HG03460 (cell line): Measurements from ENCODE around the gene TCN2.
"Not testable (repeated sequence)": the region's sequence is repeated elsewhere in the genome, so short reads cannot be mapped to it uniquely, and the experiment has no call there.

ENCODE experiments used
- ATAC-seq: cut with Tn5 transposase; IDR thresholded peaks from one replicate; pipeline ENCODE4 v1.9.1; 2021; ENCODE audit not compliant: unreplicated experiment

TCN2 gene

DNA sequence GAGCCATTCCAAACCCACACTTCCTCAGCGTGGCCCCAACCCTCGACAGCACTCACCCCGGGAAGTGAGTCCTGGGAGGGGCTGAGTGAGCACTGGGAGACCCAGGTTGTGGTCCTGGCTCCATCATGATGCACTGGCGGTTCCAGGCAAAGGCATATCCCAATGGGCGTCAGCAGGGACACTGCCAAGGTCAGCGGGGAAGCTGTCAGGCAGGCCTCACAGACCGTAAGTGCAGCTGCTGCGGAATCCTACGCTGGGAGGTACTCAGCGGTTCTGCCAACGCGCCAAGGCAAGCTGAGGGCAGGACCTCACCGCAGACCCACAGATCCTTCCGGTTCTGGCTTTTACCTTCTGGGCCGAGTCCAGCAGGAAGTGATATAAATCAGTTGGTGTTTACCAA, 31.1 kb upstream of the TCN2 start:
- ATAC-seq = no peak

DNA sequence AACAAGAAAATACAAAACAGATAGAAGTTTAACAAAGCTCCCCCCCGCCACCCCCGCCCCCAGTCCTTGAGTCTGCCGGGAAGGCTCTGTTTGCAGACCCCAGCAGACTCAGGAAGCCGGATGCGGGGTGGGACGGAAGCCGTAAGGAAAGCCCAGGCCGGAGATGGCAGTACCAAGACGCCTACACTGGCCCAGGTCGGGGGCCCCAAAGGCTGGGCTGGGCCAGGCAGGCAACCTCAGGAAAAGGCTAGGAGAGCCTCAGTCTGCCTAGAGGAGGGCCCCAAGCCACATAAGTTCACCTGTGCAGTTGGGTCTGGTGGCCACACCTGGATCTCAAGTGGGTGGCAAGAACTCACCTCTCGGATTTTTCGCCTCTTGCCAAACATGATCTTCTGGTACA, 28.5 kb upstream of the TCN2 start:
- ATAC-seq = no peak

DNA sequence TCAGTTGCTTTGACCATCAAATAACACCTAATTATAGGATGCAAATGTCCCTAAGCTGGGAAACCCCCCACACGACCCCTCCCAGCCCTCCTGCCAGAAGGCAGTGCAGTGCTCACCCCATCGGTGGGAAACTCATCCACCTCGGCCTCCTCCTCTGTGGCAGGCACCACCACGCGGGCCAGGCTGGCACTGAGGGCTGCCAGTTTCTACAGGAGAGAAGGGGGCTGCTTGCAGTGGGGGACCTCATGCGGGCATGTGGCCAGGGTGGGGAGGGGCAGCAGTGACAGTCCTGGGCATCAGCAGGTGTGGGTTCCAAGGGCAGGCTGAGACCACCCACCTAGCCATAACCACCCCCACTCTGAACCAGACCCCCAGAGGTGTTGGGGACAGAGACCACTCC, 26.1 kb upstream of the TCN2 start:
- no peak for ATAC-seq

DNA sequence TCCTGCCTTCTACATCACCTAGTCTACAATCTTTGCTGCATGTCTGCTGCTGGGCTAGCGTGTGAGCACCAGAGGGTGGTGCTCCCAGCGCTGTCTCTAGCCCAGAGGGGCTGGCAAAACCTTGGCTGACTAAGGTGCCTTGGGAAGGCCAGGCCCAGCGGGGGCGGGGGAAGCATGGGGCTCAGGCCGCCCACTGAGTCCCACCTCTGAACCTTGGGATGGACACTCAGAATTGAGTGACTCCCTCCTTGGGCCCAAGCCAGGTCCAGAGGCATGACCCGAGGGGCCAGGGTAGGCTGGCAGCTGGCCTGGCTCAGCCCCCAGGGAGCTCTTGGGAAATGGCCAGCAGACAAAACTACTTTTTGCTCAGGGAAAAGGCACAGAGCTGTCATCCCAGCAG, 24.9 kb upstream of the TCN2 start:
- ATAC-seq = no peak

DNA sequence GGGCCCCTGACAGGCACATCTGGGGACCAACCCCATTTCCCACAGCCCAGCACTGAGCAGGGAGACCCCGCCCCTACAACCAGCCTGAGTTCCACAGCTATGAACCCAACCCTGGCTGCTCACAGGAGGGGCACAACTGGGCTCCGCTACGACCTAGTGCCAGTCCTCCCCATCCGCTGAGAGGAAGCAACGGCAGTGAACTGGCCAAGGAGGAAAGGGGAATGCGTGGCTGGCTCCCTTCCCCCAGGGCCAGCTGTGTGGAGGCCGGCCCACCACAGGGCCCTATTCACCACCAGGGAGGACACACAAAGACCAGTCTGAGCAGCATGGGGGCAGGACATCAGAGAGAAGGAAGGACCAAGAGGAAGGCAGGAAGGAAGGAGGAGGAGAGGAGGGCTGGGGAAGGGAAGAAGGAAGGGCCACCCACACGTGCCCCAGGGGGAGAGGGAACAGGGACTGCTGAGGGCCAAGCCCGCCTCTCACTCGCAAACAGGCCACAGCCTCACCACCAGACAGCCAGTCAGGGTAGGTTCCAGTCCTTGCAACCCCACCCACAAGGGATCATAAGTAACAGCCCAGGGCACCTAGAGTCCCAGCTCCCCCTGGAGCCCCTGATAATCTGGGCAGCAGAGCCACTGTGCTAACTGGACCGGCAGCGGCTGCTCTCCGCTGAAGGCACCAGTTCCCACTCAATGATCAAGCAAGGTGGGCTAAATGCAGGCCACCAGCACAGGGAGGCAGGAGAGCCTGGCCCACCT, 24.0 kb upstream of the TCN2 start:
- no peak for ATAC-seq

DNA sequence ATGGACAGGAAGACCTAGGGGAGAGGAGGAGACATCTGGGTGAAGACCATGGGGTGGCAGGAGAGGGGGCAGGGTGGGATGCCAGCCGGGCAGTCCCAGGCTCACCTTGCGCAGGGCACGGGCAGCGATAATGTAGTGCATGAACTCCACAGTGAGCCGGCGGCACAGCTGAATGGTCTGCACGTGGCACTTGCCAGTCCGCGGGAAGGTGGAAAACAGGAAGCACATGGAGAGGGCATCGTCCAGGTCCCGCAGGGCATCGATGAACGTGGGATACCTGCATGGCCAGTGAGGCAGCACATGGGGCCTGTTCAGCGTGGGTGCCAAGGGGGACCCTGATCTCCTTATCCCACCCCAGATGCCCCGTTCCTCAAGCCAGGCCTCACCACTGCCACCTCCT, 22.5 kb upstream of the TCN2 start:
- ATAC-seq = no peak

DNA sequence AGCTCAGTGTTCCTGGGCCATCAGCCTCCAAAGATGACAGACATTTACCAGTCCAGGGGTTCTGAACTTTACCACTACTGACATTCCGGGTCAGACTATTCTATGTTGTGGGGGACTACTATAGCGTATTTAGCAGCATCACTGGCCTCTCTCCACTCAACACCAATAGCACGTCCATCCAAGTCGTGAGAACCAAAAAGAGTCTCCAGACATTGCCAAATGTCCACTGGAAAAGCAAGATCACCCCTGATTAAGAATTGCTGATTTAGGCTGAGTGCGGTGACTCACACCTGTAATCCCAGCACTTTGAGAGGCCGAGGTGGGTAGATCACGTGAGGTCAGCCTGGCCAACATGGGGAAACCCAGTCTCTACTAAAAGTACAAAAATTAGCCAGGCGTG, 20.6 kb upstream of the TCN2 start:
- no peak for ATAC-seq

DNA sequence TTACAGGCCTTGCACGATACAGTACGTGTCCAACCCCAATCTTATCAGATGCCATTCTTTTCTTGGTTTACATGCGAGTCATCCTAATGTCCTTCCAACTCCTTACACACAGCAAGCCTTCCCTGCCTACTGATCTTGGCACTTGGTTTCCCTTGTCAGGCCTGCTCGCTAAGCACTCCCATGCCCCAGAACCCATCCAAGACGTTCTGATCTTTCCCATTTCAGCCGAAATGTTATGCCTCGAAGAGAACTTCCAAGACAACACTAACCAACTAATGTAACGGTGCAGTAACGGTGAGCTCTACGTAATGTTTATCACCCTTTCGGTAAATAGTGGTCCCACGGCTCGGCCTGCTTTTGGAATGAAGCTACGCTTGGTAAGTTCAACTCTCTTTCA, 15.8 kb upstream of the TCN2 start:
- ATAC-seq = no peak

DNA sequence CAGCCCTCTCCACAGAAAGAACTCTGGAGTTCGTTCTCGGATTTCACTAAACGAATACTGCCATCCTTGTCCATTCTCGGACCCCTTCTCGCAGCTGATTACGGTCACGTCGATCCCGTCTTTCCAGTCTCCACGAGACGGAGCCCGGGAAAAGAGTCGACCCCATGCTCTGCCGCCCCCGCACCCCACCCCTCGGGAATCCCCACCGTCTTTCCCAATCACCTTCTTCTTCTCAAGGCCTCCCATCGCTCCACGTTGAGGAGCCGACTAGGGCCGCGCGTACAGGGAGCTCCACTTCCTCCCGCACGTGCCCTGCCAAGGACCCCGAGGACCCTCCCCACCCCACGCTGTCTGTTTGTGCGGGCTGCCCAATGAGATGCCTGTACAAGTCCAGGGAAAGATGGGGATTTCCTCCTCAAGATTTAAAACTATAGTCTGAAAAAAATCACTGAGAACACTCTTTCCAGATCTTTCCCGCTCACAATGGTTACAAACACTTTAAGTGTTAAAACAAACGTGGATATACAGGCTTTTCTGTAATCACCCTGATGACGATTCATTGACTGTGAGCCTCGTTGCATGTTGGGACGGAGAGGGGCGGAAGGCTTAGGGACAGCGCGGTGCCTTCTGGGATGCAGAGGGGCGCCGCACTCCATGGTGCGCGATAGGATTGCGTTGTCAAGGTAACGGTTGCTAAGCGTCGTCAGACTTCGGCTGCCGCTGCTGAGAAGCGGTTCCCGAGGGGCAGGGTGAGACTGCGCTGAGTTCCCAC, 15.2 kb upstream of the TCN2 start, which contains the start of gene PES1:
PES1 (minus strand) TSS at position 323 of the 772 bp plus-strand sequence; CDS start at position 246, 77 bp downstream.
- peak; percentile 93 for ATAC-seq

DNA sequence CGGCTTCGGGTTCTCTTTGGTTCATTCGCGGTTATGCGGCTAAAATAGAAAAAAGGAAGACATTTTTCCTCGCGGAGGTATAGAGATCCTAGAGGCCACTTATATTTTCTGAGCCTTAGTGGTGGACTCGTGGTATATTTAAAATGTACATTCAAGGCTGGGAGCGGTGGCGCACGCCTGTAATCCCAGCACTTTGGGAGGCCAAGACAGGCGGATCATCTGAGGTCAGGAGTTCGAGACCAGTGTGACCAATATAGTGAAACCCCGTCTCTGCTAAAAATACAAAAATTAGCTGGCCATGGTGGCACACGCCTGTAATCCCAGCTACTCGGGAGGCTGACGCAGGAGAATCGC, 14.6 kb upstream of the TCN2 start:
- ATAC-seq = not testable (repeated sequence)

DNA sequence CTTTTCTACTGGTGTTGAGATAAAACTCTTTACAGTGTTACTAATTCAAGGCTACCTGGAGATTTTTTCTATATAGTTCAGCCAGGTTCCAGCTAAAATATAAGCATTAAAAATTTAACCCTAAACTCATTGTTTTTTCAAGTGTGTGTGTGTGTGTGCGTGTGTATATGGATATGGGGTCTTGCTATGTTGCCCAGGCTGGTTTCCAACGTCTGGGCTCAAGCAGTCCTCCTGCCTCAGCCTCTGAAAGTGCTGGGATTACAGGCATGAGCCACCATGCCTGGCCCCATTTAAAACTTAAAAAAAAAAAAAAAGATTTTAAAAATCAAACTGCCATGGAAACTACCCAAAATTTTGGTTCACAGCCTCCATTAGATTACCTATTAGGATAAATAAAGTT, 10.8 kb upstream of the TCN2 start:
- ATAC-seq = no peak

DNA sequence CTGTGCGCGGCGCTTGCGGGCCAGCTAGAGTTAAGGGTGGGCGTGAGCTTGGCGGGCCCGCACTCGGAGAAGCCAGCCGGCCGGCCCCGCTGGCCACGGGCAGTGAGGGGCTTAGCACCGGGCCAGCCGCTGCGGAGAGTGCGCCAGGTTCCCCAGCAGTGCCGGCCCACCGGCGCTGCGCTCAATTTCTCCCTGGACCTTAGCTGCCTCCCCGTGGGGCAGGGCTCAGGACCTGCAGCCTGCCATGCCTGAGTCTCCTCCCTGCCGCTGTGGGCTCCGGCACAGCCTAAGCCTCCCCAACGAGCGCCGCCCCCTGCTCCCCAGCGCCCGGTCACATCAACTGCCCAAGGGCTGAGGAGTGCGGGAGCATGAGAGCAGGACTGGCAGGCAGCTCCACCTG, 10.1 kb upstream of the TCN2 start:
- no peak for ATAC-seq

DNA sequence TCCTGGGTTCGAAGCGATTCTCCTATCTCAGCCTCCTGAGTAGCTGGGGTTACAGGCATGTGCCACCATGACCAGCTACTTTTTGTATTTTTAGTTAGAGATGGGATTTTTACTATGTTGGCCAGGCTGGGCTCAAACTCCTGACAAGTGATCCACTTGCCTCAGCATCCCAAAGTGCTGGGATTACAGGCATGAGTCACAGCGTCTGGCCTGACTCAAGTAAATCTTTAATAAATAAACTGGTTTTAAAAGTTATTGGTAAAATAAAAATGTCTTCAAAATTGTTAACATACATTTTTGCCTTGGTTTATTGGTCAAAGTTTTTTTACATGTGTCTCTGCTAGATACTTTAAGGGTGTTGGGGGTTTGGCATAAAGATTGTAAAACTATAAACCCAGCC, 8.0 kb upstream of the TCN2 start:
- no peak for ATAC-seq

DNA sequence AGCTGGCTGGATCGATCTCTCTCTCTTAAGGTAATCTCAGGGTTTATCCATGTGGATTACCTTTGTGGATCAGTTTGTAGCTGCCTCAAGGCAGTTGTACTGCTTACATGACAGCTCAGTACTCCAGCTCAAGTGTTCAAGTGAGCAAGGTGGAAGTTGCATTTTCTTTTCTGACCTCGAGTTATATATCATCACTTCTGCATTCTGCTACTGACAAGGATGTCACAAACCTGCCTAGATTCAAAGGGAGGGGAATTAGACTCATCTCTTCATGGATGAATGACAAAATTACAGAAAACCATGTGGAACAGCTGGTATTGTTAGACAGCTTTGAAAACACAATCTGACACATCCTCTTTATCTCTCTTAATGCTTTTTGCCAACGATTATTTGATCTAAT, 6.1 kb upstream of the TCN2 start:
- ATAC-seq = no peak

DNA sequence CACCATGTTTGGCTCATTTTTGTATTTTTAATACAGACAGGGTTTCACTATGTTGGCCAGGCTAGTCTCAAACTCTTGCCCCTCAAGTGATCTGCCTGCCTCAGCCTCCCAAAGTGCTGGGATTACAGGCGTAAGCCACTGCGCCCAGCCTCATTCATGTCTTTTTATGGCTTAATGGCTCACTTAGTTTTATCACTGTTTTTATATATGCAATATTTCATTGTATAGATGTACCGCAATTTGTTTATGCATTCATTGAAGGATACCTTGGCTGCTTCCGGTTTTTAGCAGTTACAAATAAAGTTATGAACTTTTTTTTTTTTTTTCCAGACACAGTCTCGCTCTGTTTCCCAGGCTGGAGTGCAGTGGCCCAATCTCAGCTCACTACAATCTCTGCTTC, 5.5 kb upstream of the TCN2 start:
- ATAC-seq = no peak

DNA sequence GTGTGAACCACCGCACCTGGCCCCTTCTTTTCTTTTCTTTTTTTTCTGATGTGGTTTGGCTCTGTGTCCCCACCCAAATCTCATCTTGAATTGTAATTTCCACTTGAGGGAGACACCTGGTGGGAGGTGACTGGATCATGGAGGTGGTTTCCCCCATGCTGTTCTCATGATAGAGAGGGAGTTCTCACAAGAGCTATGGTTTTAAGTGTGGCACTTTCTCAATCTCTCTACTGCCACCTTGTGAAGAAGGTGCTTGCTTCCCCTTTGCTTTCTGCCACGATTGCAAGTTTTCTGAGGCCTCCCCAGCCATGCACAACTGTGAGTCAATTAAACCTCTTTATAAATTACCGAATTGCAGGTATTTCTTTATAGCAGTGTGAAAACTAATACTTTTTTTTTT, 4.9 kb upstream of the TCN2 start:
- ATAC-seq = no peak

DNA sequence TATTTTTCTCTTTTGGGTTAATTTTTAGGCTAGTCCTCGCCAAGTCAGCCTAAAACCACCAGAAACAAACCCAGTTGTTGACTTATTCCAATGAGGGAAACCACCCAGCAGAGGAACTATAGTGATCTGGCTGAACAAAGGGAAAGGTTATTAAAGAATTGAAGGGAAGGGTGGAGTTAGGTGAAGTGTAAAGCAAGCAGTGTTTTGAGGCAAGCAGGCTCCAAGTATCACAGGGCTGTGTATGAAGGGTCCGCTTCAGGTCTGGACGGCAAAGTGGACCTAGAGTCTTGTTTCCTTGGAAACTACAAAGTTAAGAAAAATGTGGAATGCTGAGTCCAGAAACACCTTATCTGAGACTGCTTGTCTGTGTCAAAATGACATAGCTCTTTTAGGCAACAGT, 3.2 kb upstream of the TCN2 start:
- ATAC-seq = no peak

DNA sequence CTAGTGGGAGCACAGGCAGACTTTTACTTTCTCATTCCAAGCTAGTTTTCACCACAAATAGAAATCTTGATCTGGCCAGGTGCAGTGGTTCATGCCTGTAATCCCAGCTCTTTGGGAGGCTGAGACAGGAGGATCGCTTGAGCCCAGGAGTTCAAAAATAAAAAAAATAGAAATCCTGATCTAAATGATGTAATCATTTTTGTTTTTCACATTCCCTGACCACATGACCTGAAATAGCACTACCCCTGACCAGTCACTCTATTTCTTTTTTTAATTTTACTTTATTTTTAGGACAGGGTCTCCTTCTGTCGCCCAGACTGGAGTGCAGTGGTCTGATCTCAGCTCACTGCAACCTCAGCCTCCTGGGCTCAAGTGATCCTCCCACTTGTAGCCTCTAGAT, 2.3 kb upstream of the TCN2 start:
- no peak for ATAC-seq

DNA sequence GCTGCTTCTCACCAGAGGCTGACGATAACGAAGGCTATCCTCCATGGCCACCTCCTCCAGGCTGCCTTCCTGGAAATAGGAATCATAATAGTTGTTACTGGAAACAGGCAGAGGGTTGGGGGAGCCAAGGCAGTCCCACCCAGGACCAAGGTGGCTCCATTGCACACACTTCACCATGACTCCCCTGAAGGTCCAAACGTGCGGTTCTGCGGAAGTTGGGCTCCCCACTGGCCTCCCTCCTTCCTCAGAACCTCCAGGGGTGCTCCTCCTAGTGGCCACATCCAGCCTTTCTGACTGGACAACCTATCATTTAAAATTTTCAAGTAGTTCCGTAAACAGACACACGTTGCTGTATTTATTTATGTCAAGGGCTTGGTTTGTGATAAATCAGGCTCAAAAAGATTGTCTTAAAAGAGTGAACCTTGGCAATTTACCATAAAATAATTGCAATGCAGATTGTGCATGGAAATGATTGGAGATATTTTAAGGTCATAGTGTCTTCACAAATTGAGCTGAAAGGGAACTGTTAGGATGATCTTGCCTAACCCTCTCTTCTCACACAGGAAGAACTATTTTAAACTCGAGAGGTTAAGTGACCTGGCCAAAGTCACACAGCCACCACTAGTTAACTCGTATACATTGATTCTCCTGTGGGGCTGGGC, 1.4 kb upstream of the TCN2 start:
- no peak for ATAC-seq

DNA sequence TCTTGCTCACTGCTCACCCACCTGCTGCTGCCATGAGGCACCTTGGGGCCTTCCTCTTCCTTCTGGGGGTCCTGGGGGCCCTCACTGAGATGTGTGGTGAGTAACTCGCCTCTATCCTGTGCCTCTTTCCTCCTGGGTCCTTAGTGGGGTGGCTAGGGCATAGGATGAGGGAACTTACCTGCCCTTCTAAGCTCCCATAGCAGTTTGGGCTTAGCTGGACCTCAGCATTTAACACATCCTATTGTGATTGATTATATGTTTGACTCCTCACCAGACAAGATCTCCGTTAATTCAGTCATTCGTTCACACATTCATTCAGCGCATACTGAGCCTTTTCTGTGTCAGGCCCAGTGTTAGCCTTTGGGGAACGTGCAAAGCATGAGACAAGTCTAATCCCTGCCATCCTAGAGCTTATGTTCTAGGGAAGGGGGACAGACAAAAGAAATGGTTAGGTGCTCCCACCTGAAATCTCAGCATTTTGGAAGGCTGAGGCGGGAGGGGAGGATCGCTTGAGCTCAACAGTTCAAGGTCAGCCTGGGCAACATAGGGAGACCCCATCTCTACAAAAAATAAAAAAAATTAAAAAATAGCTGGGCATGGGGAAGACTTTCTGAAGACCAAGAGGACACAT, 441 bp downstream of the TCN2 start:
- no peak for ATAC-seq

DNA sequence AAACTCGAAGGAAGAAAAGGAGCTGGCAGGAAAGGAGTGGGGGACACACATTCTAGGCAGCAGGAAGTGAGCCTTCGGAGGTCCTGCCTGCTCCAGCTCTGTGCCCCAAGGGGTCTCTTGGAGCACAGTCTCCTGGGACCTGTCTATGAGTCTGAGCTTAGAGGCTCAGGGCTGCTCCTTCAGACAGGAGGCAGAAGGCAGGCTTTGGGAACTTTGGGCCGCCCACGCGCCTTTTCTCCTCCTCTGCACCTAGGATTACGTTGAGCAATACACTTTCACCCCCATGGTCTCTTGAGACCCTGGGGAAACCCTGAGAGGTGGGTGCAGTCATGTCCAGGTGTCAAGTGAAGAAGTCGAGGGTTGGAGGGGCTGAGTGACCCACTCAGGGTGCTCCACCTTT, 965 bp downstream of the TCN2 start:
- ATAC-seq = no peak
